IMR-90 (cell line): Measurements from ENCODE around the gene ATP8B4. TPM values are rescaled to one million over a fixed set of nuclear protein-coding genes. Genes with fewer than 3 reads are reported as not detected.
A peak's percentile ranks its signal among the peaks of the same experiment; 100 is the strongest.

Source experiments
- ATAC-seq: fragments of 200-7000 bp; cut with Tn5 transposase; 2 replicates; pipeline ENCODE4 v1.9.1; 2020; ENCODE audit warnings: low read depth, mild to moderate bottlenecking, moderate library complexity
- BruUV-seq: library from RNA; stranded (reverse); fragments of 400-500 nt; replicated peaks from 2 replicates; lab custom pipeline; 2021; lab: Mats Ljungman, UMichigan
- CTCF ChIA-PET: fragments of 300-600 bp; formaldehyde crosslinking; extraction: SDS; loops from one replicate; lab custom pipeline; 2021; ENCODE audit warnings: antibody characterized with exemption; lab: Yijun Ruan, JAX
- POLR2A ChIA-PET: fragments of 300-600 bp; sonication (Branson Sonifier 250); formaldehyde crosslinking; loops from one replicate; lab custom pipeline; 2022; ENCODE audit warnings: antibody characterized with exemption; ENCODE audit not compliant: unreplicated experiment; lab: Charles Lee
- DNase-seq: peaks from one replicate; pipeline ENCODE4 v3.0.0; 2013
- H2AFZ ChIP-seq: replicated peaks from 2 replicates; pipeline ENCODE3; 2013; ENCODE audit warnings: low read length, mild to moderate bottlenecking; ENCODE audit not compliant: poor library complexity
- H2AK5ac ChIP-seq: 2 replicates; pipeline ENCODE4 v1.6.1; 2013; ENCODE audit warnings: low read depth, low read length, inconsistent platforms
- H2AK9ac ChIP-seq: replicated peaks from 2 replicates; pipeline ENCODE3; 2013; ENCODE audit warnings: mild to moderate bottlenecking, low read depth, low read length, moderate library complexity; ENCODE audit not compliant: poor library complexity
- H2BK120ac ChIP-seq: 2 replicates; pipeline ENCODE4 v1.6.1; 2013; ENCODE audit warnings: low read depth, low read length, inconsistent platforms
- H2BK15ac ChIP-seq: 3 replicates; pipeline ENCODE4 v1.6.1; 2013; ENCODE audit warnings: low read depth, low read length, inconsistent platforms
- H2BK20ac ChIP-seq: 2 replicates; pipeline ENCODE4 v1.6.1; 2013; ENCODE audit warnings: low read depth, mild to moderate bottlenecking, inconsistent platforms, low read length, moderate library complexity
- H2BK5ac ChIP-seq: 2 replicates; pipeline ENCODE4 v1.6.1; 2013; ENCODE audit warnings: mild to moderate bottlenecking, low read depth, low read length, inconsistent platforms; ENCODE audit not compliant: poor library complexity, severe bottlenecking
- H3K14ac ChIP-seq: replicated peaks from 2 replicates; pipeline ENCODE4 v1.6.1; 2013; ENCODE audit warnings: low read depth, low read length, inconsistent platforms
- H3K18ac ChIP-seq: 2 replicates; pipeline ENCODE4 v1.6.1; 2013; ENCODE audit warnings: low read depth, low read length, control low read depth
- H3K23ac ChIP-seq: 2 replicates; pipeline ENCODE4 v1.6.1; 2013; ENCODE audit warnings: low read depth, low read length, inconsistent platforms
- H3K27ac ChIP-seq: 2 replicates; pipeline ENCODE4 v1.5.1; 2013; ENCODE audit warnings: mild to moderate bottlenecking, control low read depth, low read length; ENCODE audit not compliant: insufficient read depth
- H3K27me3 ChIP-seq: 2 replicates; pipeline ENCODE4 v1.6.1; 2013; ENCODE audit warnings: low read length; ENCODE audit not compliant: control insufficient read depth, insufficient read depth
- H3K36me3 ChIP-seq: 2 replicates; pipeline ENCODE4 v1.6.1; 2013; ENCODE audit warnings: low read length, mixed read lengths; ENCODE audit not compliant: control insufficient read depth, insufficient read depth
- H3K4ac ChIP-seq: 2 replicates; pipeline ENCODE4 v1.6.1; 2013; ENCODE audit warnings: low read depth, low read length, inconsistent platforms
- H3K4me1 ChIP-seq: 2 replicates; pipeline ENCODE4 v1.6.1; 2013; ENCODE audit warnings: low read length, mixed read lengths; ENCODE audit not compliant: control insufficient read depth, insufficient read depth
- H3K4me2 ChIP-seq: 2 replicates; pipeline ENCODE4 v1.6.1; 2013; ENCODE audit warnings: low read depth, mild to moderate bottlenecking, control low read depth, low read length, moderate library complexity
- H3K4me3 ChIP-seq: 2 replicates; pipeline ENCODE4 v1.5.1; 2013; ENCODE audit warnings: low read depth, mild to moderate bottlenecking, control low read depth, low read length, moderate library complexity; ENCODE audit not compliant: insufficient read depth
- H3K56ac ChIP-seq: 2 replicates; pipeline ENCODE4 v1.6.1; 2013; ENCODE audit warnings: low read length, inconsistent platforms; ENCODE audit not compliant: insufficient read depth; ENCODE audit errors: extremely low read depth
- H3K79me1 ChIP-seq, 2 experiments: 2 replicates each; pipeline ENCODE4 v1.6.1; 2013; ENCODE audit warnings: low read length in 2 of 2, inconsistent platforms in 1 of 2, low read depth in 1 of 2
- H3K9ac ChIP-seq: 2 replicates; pipeline ENCODE4 v1.6.1; 2013; ENCODE audit warnings: low read depth, low read length, control low read depth
- H3K9me1 ChIP-seq: 2 replicates; pipeline ENCODE4 v1.6.1; 2013; ENCODE audit warnings: low read length, inconsistent platforms; ENCODE audit not compliant: insufficient read depth
- H3K9me3 ChIP-seq: 2 replicates; pipeline ENCODE4 v1.6.1; 2013; ENCODE audit warnings: low read length; ENCODE audit not compliant: control insufficient read depth, insufficient read depth
- H4K20me1 ChIP-seq: 2 replicates; pipeline ENCODE4 v1.6.1; 2013; ENCODE audit warnings: low read length, inconsistent platforms; ENCODE audit not compliant: insufficient read depth
- H4K5ac ChIP-seq: 2 replicates; pipeline ENCODE4 v1.6.1; 2013; ENCODE audit warnings: mild to moderate bottlenecking, low read depth, low read length, control low read depth
- H4K8ac ChIP-seq, 2 experiments: 2 replicates each; pipeline ENCODE4 v1.6.1; 2013; ENCODE audit warnings: low read depth in 2 of 2, low read length in 2 of 2, control low read depth in 1 of 2, inconsistent platforms in 1 of 2
- H4K91ac ChIP-seq: 2 replicates; pipeline ENCODE4 v1.6.1; 2013; ENCODE audit warnings: low read depth, low read length, inconsistent platforms; ENCODE audit not compliant: insufficient read depth
- MAFK ChIP-seq: IDR thresholded peaks from 2 replicates; pipeline ENCODE4 v1.6.1; 2012; ENCODE audit warnings: low read depth, low read length, improper control_type of control experiment
- RCOR1 ChIP-seq: IDR thresholded peaks from 2 replicates; pipeline ENCODE4 v1.6.1; 2012; ENCODE audit warnings: mild to moderate bottlenecking, low read length, improper control_type of control experiment; ENCODE audit not compliant: insufficient replicate concordance
- SMC3 ChIP-seq: fragments of 150-350 bp; IDR thresholded peaks from 2 replicates; pipeline ENCODE4 v1.6.1; 2016; ENCODE audit warnings: low read depth, mild to moderate bottlenecking, antibody characterized with exemption, low read length, moderate library complexity
- dilution Hi-C: fragments of 300-500 bp; cut with HindIII; formaldehyde crosslinking; loops from one replicate; pipeline ENCODE4 v1.14.3; 2018; ENCODE audit warnings: low sequenced_read_pairs; ENCODE audit not compliant: unreplicated experiment
- in situ Hi-C: fragments of 300-500 bp; cut with MboI; formaldehyde crosslinking; loops from 3 replicates; pipeline ENCODE4 v1.14.3; 2019; ENCODE audit warnings: low sequenced_read_pairs, inconsistent platforms, mixed read lengths
- intact Hi-C: fragments of 100-400 bp; cut with micrococcal nuclease; formaldehyde crosslinking; loops from 2 replicates; pipeline ENCODE4 v1.10.0; 2022
- polyA plus RNA-seq, 3 experiments: library from polyadenylated mRNA; depleted of rRNA; stranded (reverse); fragments of >200 nt; gene quantifications; 2 replicates each; pipeline ENCODE4 v1.2.3, GENCODE V29; 2012; ENCODE audit warnings: low replicate concordance in 1 of 3
- total RNA-seq: library from RNA; depleted of rRNA; stranded (reverse); fragments of >200 nt; gene quantifications from 2 replicates; pipeline ENCODE4 v1.2.3, GENCODE V29; 2012

Gene ATP8B4
- total and polyA plus RNA-seq, 2 of the 4 experiments (the other 2 are of a cell fraction): 0.12 to 0.54 TPM

DNA sequence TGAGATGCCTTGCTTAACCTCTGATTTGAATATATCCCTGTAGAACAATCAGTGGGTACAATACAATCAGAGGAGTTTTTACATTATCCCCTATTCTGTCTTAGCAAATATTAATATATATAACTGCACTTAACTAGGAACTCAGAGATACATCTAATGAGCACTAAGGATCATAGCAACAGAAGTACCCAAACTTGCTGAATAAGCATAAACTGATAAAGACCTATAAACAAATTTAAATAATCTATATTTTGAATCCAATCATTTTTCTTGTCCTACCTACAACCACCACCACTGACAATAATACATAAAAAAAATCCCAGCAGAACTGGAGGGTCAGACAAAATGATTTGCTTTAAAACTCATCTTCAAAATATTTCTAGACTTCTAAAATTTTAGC is 106.2 kb downstream of the ATP8B4 start:
- no peak overlapping the region for H2BK120ac ChIP-seq
- ATAC-seq (no peak), DNase-seq (no peak)
- intact Hi-C loops: no loop called here
- ChIA-PET CTCF (no interaction called here), POLR2A (no interaction called here)
- no peak overlapping the region for H3K23ac ChIP-seq
- H3K9me3 ChIP-seq: no peaks in the 10 kb centered on the region
- H4K5ac ChIP-seq: no peak overlapping the region
- H2AK9ac ChIP-seq: no peak overlapping the region
- H3K79me1 ChIP-seq: no peaks in the 10 kb centered on the region
- H3K9ac ChIP-seq: no peak overlapping the region
- no peak overlapping the region for H3K27ac ChIP-seq
- peaks cover 2% of the 10 kb centered on the region for H3K9me1 ChIP-seq
- H2BK5ac ChIP-seq: no peak overlapping the region
- BruUV-seq: no TSS peak
- no peak overlapping the region for H3K4me3 ChIP-seq
- H3K4me1 ChIP-seq: 0 out of 2 replicates have a peak, but pooled peaks cover 2% of the 10 kb centered on the region
- dilution Hi-C loops: no loop called here
- H4K20me1 ChIP-seq: no peaks in the 10 kb centered on the region
- H3K14ac ChIP-seq: no peak overlapping the region
- no peak overlapping the region for H2BK15ac ChIP-seq
- in situ Hi-C loops: no loop called here
- H4K8ac ChIP-seq: no peak overlapping the region
- no peak overlapping the region for H3K4me2 ChIP-seq
- no peak overlapping the region for H2AK5ac ChIP-seq
- H2BK20ac ChIP-seq: no peak overlapping the region
- H3K27me3 ChIP-seq: no peaks in the 10 kb centered on the region
- no peak overlapping the region for H3K56ac ChIP-seq
- H3K36me3 ChIP-seq: no peaks in the 10 kb centered on the region
- H4K91ac ChIP-seq: no peak overlapping the region
- H3K18ac ChIP-seq: no peak overlapping the region
- TF ChIP-seq RCOR1 (no peak), MAFK (peak; percentile 97), SMC3 (no peak)
- H2AFZ ChIP-seq: no peak overlapping the region
- no peak overlapping the region for H3K4ac ChIP-seq
